ENCODE measurements around the gene RBM34. TPM values are rescaled to one million over a fixed set of nuclear protein-coding genes. Genes with fewer than 3 reads are reported as not detected.

The RBM34 gene
- total RNA-seq, 1 donor from 2014 or later: 51.0 TPM

DNA sequence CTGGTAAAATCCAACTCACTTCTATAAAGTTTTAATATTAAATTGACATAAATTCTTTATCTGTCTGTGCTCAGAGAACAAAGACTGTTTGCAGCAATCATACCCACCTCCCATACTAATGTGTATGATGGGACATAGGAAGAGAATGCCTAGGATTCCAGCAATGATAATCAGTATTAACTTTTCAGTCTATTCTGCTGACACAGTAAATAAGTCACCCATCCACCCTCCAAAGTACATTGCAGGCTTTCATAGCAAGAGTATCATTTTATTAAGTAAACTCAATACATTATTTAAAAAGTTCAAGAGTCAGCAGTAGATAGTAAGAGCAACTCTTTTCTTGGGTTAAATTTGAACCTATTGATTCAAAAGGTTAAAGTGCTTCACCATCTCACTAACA, 8.8 kb downstream of the RBM34 start:
- DNase-seq (ENCODE audit: low spot score): no peak

DNA sequence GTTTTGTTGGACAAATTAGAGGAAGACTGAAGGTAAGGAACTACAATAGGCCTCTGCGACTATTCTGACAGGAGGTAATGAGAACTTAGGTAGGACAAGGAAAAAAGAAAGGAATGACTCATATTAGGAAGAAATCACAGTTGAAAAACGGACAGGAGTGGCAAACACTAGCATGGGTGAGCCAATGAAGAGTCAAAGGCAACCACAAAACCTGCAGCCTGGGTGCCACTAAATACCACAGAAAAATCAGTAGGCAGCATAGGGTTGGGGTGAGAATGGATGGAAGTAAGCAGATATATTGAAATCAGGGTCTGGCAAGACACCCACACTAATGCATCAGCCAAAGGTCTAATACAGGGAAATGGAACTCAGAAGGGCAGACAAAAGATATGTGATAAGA, 10.0 kb downstream of the RBM34 start:
- DNase-seq (ENCODE audit: low spot score): no peak

DNA sequence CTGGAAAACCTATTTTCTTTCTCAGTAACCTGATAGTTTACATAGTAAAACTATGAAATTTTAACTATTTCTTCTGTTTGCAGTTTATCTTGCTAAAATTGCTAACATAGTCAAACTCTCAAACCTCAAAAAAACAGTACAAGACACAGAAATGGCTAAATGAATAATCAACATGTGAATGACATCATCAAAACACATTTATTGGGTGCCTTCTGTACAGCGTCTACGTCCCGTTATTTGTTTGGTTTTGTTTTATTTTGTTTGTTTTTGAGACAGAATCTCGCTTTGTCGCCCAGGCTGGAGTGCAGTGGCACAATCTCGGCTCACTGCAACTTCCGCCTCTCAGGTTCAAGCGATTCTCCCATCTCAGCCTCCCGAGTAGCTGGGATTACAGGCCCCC, 11.2 kb downstream of the RBM34 start:
- DNase-seq (ENCODE audit: low spot score): no peak

DNA sequence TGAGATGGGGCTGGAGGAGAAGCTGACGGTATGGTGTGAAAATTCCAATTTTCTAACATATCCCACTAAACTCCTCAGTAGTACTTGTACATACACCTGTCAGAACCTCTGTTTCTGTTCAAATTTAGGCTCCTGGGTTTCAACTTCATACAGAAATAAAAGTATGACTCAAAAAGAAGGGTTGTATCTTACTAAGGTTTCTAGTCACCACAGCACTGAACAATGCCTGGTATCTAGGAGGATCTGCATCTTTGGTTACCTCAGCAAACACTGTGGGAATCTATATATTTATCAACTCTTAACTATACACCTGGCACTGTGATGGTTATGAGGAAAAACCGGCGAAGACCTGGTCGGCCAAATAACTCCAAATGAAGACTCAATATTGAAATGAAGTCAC, 13.8 kb downstream of the RBM34 start:
- DNase-seq (ENCODE audit: low spot score): no peak

DNA sequence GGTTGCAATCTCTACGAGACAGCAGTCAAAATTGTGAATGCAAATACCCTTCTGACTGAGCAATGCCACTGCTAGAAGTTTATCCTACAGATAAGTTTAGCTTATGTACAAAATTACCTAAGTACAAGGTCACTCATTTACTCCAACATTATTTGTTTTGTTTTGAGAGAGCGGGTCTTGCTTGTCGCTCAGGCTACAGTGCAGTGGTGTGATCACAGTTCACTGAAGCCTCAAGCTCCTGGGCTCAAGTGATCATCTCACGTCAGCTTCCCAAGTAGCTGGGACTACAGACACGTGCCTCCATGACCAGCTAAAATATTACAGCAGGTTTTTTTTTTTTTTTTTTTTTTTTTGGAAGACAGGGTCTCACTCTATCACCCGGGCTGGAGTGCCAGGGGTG, 15.4 kb downstream of the RBM34 start:
- DNase-seq (ENCODE audit: low spot score): no peak

DNA sequence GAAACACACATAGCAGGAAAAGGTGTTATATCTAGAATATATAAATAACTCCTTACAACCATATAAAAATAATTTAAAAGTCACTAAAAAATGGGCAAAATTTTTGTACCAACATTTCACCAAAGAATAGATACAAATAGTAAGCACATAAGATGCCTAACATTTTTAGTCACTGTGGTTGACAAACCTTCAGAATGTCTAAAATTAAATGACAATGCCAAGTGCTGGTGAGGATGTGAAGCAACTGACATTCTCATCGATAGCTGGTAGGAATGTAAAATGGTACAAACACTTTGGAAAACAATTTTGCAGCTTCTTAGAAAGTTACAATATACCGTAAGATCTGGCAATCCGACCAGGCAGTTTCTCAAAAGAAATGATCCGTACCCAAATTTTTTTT, 18.1 kb downstream of the RBM34 start:
- DNase-seq (ENCODE audit: low spot score): no peak

DNA sequence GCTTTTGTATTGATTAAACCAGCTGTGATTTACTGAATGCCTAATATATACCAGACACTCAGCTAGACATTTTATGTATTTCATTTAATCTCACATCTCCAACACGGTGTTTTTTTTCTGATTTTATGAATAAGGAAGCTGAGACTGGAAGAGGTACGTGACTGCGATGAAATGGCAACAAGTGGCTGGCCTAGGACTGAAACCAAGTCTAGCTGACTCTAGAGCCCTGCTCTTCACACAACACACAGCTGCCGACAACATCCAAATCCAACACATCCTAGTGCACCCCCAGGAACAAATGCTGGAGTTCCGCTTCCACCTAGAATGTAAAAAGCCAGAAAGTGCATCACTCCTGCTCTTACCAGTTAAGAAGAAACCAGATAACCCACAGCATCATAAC, 21.7 kb downstream of the RBM34 start:
- no peak for DNase-seq (ENCODE audit: low spot score)

DNA sequence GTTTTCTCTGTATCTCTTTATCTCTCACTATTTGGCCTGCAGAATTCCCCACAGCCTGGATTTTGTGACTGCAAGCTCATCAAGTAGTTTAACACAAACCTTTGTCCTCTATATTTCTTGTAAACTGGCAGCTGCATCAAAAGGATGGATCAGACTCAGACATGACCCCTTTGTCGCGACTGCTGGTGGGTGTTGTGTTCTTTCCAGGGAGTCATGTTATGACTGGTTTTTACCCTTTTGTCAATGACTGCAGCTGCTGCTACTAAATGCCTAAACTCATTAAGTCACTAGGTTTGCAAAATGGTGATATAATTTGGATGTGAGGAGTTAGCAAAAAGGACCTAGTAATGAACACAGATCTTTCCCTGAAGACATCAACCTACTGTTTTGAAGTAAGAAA, 22.2 kb downstream of the RBM34 start:
- DNase-seq (ENCODE audit: low spot score): no peak

DNA sequence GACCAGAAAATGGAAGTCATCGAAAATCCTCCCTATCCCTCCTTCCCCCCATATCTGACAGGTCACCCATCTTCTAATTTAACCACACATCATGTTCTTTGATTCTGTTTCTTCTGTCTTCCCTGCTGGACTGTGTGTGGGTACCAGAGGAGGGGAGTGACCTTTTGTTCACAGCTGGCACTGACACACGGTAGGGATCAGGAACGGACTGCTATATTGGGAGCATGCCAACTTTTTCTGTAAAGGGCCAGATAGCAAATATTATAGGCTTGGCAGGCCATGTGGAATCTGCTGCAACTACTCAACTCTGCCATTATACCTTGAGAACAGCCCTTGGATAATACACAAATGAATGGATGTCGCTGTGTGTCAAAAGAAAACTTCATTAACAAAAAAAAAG, 24.9 kb downstream of the RBM34 start:
- no peak for DNase-seq (ENCODE audit: low spot score)

DNA sequence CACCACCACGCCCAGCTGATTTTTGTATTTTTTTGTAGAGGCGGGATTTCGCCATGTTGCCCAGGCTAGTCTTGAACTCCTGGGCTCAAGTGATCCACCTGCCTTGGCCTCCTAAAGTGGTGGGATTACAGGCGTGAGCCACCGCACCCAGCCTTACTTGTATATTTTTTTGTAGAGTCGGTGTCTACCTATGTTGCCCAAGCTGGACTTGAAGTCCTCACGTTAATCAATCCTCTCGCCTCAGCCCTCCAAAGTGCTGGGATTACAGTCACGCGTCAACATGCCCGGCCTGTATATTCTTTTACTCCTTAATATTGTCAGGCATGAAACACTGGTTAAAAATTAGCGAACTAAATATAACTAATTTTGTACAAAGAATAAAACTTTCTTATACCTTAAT, 26.9 kb downstream of the RBM34 start:
- DNase-seq (ENCODE audit: low spot score): no peak

DNA sequence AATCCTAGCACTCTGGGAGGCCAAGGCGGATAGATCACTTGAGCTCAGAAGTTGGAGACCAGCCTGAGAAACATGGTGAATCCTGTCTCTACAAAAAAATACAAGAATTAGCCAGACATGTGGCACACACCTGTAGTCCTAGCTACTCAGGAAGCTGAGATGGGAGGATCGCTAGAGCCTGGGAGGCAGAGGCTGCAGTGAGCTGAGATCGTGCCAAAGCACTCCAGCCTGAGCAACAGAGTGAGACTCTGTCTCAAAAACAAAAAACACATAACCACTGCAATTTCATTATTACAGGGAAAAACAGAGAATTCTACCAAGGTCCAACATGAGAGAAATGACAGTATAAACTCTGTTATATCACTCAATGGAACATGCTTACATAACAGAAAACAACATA, 28.0 kb downstream of the RBM34 start:
- no peak for DNase-seq (ENCODE audit: low spot score)

DNA sequence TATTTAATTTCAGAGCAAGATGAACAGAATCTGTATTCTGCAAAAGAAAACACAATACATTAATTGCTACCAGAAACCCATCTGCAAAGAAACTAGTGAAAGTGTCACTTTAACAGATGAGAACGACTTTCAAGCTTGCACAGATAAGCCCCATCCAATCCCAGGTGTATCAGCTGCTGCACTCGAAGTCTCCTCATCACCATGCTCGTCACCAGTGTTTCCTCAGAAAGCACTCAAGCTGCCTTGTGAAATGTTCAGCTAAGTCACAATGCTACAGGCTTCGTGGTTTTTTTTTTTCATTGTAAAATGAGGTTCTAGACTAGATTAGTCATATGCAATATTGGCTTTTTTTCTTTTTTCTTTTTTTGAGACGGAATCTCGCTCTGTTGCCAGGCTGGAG, 29.1 kb downstream of the RBM34 start:
- no peak for DNase-seq (ENCODE audit: low spot score)

DNA sequence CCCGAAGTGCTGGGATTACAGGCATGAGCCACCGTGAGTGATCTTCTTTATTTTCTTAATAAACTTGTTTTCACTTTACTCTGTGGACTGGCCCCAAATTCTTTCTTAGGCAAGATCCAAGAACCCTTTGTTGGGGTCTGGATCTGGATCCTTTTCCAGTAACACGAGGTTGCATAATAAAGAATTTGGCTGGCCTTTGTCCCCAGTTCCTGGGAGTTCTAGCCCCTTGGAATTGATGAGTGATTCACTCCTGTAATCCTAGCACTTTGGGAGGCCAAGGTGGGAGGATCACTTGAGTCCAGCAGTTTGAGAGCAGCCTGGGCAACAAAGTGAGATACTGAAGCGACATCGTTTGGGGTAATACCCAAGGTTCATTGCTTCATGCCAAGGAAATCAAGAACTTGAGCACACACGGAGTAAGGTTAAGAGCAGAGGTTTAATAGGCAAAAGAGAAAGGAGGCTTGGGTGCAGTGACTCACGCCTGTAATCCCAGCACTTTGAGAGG, 30.2 kb downstream of the RBM34 start:
- no peak for DNase-seq (ENCODE audit: low spot score)

DNA sequence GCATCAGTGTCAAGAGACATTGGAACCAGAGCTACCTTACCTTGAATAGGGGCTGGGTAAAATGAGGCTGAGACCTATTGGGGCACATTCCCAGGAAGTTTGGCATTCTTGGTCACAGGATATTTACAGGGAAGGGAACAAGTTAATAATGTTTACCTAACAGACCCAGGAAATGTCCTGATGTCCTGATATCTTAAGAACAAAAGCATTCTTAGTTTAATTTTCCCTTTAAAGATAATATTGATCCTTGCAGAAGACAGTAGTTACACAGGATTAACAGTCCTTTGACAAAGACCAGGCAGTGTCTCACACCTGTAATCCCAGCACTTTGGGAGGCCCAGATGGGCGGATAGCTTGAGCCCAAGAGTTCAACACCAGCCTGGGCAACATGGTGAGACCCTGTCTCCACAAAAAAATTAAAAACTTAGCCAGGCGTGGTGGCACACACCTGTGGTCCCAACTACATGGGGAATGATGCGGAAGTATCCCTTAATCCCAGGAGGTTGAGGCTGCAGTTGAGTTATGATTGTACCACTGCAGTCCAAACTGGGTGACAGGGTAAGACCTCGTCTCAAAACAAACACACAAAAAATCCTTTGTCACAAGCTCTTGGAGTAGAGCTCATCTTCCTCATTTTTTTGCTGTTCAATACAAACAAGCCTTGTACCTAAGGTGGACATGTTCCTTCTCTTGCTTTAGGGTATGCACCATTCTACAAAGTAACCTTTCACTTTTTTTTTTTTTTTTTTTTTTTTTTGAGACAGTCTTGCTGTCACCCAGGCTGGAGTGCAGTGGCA, 31.1 kb downstream of the RBM34 start:
- no peak for DNase-seq (ENCODE audit: low spot score)

DNA sequence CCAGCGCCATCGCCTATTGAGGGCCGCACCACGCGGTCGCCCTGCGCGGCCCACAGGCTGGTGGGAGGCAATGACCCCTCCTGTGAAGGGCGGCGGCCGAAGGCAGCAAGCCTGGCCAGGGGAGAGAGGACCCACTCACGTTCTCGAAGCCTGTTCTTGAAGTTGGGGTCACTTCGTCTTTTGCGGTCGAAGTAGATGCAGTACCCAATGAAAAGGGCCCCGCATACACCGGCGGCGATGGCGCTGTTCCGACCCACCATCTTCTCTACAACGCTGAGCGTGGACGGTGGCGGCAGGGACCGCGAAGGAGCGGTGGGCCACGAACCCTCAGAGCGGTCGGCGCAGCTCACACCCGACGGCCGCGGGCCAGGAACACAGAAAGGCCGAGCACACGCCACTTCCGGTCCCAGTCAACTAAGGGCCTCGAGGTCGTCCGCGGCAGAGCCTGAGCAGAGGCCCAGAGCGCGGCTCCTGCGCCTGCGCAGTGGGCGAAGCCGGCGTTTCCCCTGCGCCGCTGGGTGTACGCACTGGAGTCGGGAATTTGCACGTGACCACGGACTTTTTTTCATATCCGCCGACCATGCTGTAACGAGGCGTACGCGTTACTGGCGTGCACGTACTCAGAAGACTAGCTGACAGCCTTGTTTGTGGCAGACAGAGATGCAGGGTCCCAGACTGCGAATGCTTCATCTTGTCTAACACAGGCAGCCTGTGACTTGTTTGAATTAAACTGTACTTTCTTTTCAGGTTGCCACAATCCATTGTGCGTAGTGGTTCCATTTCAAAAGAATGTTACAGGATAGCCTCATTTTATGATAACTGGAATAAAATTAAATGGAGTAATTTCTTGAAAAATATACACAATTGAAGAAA, 32.4 kb downstream of the RBM34 start, which contains the start of gene TOMM20:
Gene TOMM20 (minus strand): TSS at position 382 of the 873 bp plus-strand sequence. CDS start 122 bp downstream, at position 260.
- peak; percentile 97 for DNase-seq (ENCODE audit: low spot score)

DNA sequence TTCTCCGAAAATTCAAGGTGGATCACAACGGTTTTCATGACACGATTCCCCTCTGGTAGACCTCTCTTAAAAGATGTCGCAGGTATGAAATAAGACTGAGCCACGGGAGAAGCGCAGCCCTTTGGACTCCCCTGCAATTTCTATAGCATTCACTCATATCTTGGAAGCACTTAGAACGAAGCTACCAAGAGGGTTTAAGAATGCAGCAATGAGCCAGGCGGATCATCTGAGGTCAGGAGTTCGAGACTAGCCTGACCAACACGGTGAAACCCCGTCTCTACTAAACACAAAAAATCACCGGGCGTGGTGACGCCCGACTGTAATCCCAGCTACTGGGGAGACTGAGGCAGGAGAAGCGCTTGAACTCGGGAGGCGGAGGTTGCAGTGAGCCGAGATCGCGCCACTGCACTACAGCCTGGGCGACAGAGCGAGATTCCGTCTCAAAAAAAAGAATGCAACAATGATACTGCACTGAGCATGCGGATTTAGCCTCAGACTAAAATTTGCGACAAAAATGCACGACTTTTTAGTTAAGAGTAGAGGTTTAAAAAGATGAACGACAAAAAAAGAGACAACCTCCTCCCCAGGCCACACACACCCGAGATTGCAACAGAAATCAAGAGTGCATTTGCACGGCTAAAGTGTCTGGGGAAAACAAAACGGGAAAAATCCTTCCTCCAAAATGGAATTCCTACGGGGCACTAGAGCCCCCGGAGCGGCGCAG, 33.2 kb downstream of the RBM34 start:
- DNase-seq (ENCODE audit: low spot score): no peak

DNA sequence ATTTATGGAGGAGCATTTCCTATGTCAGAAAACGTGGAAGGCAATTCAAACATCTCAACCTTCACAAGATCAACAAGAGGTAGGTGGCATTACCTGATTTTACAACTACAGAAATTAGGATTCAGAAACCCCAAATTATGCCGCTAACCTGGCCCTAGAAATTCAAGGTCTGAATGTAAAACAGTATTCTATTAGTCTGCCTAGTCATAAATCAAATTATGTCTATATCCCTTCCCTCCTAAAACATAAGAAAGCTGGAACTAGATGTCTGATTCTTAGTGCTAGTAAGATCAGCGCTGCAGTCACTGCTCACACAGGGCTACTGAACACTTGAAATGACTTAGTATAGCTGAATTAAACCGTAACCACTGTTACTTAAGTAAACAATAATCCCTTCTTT, 33.8 kb downstream of the RBM34 start:
- DNase-seq (ENCODE audit: low spot score): no peak

DNA sequence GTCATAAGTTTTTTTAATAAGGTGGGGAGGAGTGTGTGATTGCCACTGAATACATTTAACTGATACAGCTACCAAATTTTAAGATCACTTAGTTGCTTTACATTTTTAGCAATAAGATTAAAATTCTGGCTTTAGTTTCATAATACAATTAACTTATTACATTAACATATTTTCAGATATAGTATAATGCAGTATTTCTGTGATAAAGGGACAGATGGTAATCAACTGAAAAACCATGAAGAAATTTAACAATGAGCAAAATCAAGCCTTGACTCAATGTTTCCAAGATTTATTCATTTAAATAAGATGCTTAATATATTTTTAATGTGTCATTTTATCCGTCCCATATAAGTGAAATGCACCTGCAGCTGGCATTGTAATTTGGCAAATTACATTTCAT, 36.4 kb downstream of the RBM34 start:
- no peak for DNase-seq (ENCODE audit: low spot score)

DNA sequence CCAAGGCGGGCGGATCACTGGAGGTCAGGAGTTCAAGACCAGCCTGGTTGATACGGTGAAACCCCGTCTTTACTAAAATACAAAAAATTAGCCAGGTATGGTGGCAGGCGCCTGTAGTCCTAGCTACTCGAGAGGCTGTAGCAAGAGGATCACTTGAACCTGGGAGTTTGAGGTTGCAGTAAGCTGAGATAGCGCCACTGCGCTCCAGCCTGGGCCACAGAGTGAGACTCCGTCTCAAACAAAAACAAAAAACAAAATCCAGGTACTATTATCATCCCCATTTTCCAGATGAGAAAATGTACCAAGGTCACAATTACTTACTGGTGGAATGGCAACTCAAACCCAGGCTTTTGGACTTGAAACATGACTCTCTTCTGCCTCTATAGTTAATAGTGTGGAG, 36.9 kb downstream of the RBM34 start:
- no peak for DNase-seq (ENCODE audit: low spot score)

DNA sequence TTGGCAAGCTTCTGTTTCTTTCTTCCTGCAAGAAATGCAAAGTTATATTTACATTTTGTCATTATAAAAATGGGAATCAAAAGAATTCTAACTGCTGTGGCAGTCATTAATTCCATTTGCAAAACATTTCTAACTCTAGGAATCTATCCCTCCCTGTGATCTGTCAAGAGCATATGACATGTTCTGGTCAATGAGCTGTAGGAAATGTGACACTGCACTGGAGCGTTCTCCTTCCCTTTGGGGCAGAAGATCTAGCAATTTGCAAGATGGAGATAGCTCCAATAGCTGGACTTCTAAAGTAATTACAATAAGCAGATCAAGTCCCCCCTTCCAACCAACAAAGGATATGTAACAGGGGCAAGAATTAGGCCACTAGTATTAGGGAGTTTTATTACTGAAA, 38.7 kb downstream of the RBM34 start:
- DNase-seq (ENCODE audit: low spot score): no peak

DNA sequence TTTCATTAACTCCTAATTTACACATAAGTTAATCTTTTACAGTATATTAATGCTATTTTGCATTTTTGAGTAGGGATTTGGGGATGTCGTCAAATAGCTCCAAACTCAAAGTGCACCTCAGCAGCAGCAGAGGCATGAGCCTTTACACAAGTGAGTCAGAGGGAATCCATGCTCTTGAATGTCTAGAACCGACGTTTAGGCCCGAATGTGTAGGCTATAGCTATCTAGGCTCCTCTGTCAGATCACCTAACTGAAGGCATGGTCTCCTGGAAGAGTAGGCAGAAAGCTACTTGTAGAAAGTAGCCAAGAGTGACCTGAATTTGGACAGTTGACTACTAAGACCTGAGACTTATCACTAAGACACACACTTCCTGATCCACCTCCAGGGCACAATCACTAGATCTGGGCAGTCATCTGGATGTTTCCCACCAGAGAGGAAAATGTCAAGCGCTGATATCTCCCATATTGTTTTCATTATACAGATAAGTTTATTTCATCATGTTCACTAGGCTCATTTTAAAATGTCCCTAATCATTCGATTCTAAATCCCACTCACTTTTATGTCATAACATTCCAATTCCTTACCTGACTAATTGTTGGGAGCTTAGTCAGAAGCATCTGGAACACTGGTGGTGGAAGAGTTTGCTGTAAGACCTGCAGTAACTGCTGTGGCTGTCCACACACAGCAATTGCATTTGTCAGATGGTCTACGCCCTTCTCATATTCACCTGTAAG, 47.7 kb downstream of the RBM34 start:
- DNase-seq (ENCODE audit: low spot score): no peak
